T-helper 2 cell (primary cell): ENCODE results near the gene SCFD2.
"Not testable (repeated sequence)": the region's sequence is repeated elsewhere in the genome, so short reads cannot be mapped to it uniquely, and the experiment has no call there.

Source experiments
- DNase-seq, 5 experiments: peaks; one replicate each; pipeline versions ENCODE4 v3.0.0 to v3.0.0-alpha.2; 2012 to 2022

Gene SCFD2

DNA sequence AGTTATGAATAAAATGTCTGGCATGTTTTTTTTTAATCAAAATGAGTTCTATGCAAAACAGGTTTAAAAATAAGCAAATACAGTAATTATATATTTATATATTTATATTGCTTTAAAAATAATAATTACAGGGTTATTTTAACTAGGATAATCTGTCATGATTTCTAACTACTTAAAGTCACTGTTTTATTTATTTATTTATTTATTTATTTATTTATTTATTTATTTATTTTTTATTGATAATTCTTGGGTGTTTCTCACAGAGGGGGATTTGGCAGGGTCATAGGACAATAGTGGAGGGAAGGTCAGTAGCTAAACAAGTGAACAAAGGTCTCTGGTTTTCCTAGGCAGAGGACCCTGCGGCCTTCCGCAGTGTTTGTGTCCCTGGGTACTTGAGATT is 129.2 kb downstream of the SCFD2 start:
- DNase-seq, result not testable (repeated sequence)

GRCh38 chr4:53235547-53235946 is 130.3 kb downstream of the SCFD2 start:
- DNase-seq, result no peak

- no peak for DNase-seq
These were observed 131.2 kb downstream of the SCFD2 start for GRCh38 chr4:53234669-53235068.

- no peak for DNase-seq
These were observed 131.8 kb downstream of the SCFD2 start for GRCh38 chr4:53234111-53234510.

DNA sequence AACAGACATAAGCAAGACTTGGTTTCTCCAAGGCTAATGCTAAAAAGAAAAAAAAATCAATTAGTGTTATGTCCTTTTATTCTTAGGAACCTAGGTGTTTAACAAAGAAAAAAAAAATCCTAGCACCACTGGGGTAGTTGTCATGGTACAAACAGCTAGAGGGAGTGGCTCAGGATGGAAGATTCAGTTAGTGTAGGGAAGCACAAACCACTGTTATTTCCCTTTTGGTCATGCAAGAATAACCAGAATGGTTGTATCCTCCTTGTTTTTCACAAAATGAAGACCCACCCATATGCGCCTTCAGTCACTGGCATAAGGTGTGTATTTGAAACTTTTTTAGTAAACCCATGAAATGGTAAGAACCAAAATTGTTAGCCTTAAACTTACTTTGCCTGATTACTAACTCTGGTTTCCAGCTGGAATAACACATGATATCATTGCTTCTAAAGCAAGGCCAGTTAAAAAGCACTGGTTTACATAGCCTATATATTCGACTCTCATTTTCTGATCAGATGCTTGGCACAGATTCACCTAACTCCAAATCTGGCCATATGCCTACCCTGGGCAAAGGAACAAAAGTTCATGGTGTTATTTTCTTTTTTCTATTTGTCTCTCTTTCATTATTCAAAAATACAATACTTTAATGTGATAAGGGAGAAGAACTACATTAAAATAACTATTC is 132.6 kb downstream of the SCFD2 start:
- no peak for DNase-seq

DNA sequence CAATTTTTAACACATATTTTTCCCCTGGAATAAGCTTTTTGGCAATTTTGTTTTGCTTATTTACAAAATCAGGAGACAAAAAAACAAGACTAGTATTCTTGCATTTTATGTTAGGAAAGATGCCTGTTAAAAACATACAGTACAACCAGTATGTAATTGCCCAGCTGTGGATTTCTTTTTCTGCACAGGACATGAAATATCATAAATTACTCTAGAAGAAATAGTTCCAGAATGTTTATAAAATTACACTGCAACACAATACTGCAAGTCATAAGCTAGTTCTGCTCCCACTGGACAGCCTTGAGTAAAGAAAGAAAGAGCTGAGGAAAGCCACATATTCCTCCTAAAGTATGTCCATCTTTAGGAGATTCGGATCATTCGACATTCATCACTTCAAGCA is 133.5 kb downstream of the SCFD2 start:
- DNase-seq, result no peak

DNA sequence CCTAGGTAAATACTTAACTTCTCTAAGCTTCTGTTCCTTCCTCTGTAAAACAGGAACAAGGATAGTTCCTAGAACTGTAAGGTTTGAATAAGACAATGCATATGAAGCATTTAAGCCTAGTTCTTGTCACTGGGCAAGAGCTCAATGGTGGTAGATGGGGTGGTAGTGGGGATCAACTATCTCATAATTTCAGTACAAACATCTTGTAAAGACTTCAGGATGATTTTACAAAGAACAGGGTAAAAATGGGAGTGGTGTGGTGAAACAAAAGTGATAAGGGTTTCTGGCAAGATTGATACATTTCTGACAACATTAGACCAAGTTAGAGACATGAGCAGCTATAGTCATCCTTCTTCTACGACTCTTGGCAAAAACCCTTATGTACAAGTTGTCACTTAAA is 137.8 kb downstream of the SCFD2 start:
- DNase-seq, result no peak

DNA sequence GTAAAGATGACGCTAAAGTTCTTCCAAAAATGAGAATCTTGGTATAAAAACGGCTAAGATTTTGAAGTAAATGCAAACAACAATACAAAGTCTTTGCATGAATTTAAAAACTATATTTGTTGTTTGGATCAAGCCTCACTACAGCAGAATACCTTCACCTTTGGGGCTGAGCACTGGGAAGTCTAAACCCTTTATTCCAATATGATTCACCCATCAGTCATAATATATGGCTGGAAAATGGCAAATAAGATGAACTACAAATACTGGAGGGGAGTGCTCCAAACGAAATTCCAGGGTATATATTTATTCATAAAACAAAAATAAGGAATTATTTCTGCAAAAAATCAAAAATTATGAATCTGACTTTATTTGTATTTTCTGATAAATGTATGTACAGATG is 138.4 kb downstream of the SCFD2 start:
- DNase-seq, result no peak

DNA sequence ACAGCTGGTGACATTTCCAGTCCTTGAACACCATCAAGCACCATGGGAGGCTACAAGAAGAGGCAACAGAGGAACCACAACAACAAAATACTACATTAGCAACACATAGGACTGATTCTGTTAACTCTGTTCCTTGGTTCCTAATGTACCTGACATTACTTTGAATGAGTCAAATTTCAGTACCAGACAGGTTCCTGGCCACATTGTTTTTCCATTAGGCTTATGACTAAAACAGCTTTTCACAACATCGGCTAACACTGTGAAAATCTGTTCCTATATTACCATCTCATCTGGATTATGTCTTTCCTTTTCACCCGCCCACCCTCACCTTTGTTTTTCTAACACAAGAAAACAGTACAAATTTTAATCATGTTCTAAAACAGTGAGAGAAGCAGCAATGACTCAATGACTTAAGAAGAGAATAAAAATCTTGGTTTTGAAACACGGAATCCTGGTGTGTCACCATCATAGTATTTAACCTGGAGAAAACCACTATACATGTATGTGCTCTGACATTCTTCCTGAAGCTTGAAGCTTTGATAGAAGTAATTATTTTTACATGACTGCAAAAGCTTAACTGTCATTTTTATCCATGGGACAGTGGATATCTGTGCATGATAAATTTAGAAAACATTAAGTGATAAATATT is 143.9 kb downstream of the SCFD2 start:
- DNase-seq, result no peak

- DNase-seq, result not testable (repeated sequence)
These were observed 146.7 kb downstream of the SCFD2 start for GRCh38 chr4:53219148-53219547.

GRCh38 chr4:53208753-53209152 is 157.1 kb downstream of the SCFD2 start:
- DNase-seq, result no peak

GRCh38 chr4:53205970-53206369 is 159.9 kb downstream of the SCFD2 start:
- DNase-seq, result peak in 1 of 5 experiments; percentile 5

DNA sequence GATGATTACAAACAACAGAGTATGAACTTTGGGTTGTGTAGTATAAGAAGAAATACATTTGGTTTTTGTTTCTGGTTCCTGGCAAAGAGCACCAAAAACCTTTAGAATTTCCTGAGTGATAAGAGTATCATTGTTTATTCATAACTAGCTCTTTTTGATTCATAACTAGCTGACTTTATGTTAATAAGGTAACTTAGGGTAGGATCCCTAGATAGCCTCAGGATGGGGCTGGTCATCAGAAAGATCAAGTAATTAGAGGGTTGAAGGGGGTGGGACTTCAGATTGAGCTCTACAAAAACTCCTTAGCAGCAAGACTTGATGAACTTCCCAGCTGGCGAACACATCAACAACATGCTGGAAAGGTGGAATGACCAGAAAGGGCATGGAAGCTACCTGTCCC is 166.5 kb downstream of the SCFD2 start:
- no peak for DNase-seq

DNA sequence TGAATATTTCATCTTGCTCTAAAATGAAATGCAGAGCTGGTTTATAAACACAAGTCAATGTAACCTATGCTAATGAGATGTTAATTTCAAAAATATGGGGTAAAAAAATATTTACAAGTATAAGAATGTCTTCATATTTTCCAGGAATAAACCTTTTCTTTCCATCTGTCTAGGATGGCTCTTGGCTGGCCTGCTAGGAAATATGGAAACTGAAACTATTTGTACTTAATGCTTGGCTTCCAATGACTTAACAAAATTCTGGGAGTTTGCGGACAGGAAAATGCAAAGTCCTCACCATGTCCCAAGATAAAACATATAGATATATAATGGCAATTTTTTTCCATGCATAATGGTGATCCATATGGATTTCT is 168.1 kb downstream of the SCFD2 start:
- DNase-seq, result no peak

DNA sequence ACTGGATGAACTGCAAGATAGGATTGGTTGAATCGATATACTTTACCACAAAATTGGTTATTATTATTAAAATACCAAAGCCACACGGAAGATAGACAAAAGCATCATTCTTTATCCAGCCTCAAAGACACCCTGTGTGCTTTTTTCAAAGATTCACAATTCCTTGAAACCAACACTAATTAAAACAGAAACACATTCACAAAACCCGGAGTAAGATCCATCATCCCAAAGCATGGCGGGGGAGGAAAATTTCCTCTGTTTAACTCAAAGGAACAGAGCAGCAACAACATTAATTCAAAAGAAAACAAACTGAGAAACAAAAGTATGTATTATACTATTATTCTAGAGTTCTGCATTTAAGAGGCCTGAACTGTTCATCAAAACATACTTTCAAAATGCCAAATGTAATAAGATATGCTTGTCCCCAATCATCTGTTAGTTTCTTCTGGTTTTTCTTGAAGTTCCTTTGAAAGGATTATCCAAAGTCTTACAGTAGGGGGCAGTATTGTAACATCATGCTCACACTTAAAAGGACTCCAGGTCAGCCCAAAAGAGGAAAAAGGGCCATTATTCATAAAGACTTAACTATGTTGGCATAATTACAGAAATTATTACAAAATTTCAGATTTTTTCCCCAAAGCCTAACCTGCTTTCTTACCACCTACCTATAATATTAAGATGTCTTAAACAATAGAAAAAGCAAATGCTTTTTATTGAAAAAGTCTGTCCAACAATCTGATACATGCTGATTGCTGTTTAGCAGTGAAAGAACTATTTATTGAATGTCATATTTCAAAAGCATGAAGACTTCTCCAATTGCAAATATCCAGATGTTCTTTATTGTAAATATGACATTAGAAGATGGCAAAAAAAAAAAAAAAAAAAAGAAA is 168.7 kb downstream of the SCFD2 start:
- peak in 2 of 5 experiments; percentile 15 to 62 for DNase-seq

- no peak for DNase-seq
These were observed 169.8 kb downstream of the SCFD2 start for GRCh38 chr4:53195815-53196661.

DNA sequence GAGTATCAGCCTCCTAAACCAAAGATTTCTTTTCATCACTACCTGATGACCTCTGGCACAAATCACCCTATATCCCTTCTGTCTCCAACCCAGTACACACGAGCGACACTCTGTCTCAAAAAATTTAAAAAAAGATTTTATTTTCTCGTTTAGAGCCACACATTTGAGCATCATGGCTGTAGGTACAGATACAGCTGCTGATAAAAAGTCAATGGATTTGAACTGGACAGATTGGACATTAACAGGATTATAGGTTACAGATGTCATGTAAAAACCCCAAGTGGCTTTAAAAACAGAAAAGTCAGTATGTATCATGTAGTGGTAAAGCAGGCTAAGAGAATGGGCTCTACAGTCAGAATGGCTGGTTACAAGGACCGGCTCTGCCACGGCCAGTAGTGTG is 171.1 kb downstream of the SCFD2 start:
- no peak for DNase-seq

- DNase-seq, result no peak
These were observed 172.8 kb downstream of the SCFD2 start for GRCh38 chr4:53193111-53193510.

DNA sequence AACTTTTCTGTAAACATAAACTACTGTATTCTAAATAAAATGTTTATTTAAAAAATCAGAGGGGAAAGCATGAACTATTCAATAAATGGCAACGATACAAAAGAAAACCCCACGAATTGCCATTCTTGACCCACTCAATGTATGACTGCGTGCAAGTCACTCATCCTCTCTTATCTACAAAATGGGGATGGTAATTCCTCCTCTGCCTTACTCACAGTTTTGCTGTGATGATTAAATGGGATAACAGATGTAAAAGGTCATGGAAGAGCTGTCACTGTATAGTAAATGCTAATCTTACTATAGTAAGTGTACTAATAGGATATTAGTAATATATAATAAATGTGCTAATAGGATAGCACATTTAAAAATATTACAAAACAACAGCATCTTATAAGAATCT is 173.4 kb downstream of the SCFD2 start:
- DNase-seq, result no peak

DNA sequence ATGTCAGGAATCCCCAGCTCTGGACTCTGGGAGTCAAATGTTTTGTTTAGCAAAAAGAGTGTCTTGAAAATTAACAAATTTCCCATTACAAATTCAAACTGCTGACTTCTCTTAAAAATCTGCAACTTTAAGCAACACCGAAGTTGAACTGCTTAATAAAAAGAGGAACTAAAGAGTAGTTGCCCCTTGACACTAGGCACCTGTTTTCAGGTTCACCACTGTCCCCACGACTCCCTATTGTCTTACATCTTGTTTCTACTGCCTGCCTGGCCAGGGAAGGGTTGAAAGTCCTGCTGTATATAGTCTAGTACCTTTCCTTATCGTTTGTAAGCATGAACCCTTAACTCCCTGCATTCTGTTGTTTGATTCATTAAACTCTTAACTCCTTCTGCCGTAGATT is 173.9 kb downstream of the SCFD2 start:
- DNase-seq, result no peak

GRCh38 chr4:53189011-53189410 is 176.8 kb downstream of the SCFD2 start:
- DNase-seq, result no peak

GRCh38 chr4:53186714-53187358 is 179.0 kb downstream of the SCFD2 start:
- no peak for DNase-seq
